HG02973 (cell line): ENCODE measurements around the gene BICD2.

Source experiments
- ATAC-seq: cut with Tn5 transposase; IDR thresholded peaks from one replicate; pipeline ENCODE4 v1.9.1; 2021; ENCODE audit warnings: moderate library complexity; ENCODE audit not compliant: unreplicated experiment

The BICD2 gene

DNA sequence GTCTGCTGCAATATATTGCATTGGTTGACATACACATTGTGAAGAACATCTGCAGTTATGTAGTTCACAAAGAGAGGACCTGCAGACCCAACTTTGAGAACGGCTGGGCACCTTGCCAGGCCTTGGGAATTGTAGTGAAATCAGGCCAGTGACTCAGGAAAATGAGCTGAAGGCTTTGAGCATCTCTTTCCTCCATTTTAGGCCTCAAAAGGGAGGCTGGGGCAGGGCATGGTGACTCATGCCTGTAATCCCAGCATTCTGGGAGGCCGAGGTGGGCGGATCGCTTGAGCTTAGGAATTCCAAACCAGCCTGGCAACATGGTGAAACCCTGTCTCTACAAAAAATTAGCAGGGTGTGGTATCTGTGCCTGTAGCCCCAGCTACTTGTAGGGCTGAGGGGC is 93.3 kb downstream of the BICD2 start:
- no peak for ATAC-seq

DNA sequence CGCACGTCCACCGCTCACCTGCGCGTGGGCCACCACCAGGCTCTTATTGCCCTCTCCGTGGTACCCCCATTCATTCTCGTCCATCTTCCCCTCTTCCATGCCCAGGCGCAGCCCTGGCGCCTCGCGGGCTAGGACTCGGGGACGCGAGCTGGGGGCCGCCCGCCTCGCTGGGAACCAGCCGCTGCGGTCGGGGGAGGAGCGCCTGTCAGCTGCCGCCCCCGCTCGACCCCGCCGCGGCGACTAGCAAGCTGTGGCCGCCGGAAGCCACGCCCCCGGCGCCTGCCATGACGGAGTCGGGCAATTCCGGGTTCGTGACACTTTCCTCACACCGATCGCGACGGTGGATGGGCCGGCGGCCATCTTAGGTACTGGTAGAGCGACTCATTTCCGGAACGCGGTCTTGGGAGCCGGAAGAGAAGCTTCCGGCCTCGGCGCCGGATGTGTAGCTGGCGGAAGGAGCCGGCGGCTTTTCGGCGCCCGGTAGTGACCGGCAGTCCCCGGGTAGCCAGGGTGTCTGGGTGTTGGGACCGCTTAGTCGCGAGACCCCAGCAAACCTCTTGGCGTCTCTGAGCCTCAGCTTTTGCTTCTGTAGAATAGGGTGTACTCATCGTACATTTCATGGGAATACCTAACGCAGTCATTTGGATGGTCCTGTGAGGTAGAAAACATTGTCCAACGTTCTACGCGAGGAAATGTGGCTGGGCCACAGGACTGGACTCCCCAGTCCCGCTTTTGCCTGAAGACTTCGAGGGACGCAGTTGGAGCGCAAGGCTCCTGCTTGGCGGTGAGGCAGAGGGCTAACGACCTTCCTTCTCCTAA is 94.5 kb downstream of the BICD2 start, which contains the start of gene IPPK:
TSS of gene IPPK (minus strand) at position 242 of the 819 bp plus-strand sequence. CDS start at position 99, 143 bp downstream.
- peak; percentile 90 for ATAC-seq

- ATAC-seq, result peak; percentile 3
Observed at GRCh38 chr9:92669527-92669889, 95.1 kb downstream of the BICD2 start.

DNA sequence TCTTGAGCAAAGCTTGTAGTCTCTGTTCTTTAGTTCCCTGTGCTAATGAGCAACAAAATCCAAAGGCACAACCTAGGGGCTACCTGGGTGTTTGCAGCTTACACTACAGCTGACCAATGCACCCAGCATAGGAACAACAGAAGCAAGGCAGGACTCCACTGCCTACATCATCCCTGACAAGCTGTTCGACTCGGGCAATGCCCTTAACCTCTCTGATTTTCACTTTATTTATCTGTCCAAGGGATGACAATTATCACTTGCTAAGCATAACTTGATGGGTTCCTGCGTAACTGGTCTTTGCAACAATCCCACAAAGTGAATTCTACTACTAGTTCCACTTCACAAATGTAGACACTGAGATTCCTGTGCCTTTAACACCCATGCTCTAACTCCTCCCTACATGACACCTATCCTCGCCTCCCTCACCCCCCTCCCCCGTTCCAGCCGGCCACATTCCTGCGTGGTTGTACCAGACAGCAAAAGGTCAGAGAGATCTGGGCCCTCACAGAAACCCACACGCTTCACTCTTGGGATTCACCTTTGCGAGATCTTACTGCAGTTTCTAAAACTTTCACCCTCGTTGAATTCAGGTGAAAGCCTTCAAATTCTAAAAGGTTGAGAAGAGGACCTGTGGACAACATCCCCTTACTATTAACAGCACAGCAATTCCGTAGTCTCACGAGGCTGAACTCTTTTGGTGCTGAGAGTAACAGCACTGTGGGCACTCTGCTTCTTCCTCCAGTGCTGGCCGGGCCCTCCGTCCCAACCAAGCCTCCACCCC is 95.7 kb downstream of the BICD2 start:
- ATAC-seq, result peak; percentile 13

DNA sequence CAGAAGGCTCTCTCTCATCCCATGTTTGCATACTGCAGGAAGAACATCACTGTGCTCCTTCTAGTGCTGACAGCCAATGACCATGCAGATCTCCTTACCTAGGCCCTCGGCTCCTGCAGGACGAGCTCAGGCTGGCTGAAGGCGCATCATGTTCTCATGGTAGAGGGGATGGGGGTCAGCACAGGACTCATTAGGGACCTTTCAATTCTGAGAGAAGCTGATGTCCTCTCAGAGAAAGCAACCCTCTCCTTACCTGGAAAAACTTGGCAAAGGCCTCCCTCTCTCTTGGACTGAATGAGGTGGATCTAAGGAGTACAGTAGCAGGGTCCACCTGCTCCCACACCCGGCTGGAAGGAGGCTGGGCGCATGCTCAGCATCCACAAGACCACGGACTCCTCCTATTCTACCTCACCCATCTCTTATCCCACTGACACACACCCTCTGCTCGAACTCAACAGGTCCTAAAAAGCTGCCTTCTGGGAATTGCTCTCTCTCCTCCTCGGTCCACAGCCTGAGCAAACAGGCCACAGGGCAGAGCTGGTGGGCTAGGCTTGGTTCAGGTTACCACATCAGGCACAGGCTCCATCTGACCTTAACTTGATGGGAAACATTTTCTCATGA is 97.6 kb downstream of the BICD2 start:
- no peak for ATAC-seq

- no peak for ATAC-seq
Observed at GRCh38 chr9:92666236-92666635, 98.4 kb downstream of the BICD2 start.

- ATAC-seq, result no peak
Observed at GRCh38 chr9:92665836-92666235, 98.8 kb downstream of the BICD2 start.

GRCh38 chr9:92664394-92665152 is 100.1 kb downstream of the BICD2 start:
- ATAC-seq, result peak; percentile 42

DNA sequence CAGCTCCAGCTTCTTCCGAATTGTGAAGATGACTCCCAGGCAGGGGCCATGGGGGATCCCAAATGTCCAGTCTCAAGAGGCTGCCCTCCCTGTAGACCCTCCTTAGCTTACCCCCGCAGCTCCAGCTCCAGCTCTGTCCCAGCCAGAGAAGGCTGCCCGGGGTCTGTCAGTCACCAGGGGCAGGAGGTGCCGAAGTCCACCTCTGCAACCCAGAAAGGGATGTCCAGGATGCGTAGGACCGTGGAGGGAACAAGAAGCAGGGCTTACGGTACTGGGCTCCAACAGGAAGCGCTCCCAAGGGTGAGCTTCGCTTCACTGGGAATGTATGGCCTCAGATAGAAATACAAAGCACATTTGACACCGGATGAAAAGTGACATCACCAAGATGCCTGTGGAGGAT is 100.7 kb downstream of the BICD2 start:
- ATAC-seq, result no peak

DNA sequence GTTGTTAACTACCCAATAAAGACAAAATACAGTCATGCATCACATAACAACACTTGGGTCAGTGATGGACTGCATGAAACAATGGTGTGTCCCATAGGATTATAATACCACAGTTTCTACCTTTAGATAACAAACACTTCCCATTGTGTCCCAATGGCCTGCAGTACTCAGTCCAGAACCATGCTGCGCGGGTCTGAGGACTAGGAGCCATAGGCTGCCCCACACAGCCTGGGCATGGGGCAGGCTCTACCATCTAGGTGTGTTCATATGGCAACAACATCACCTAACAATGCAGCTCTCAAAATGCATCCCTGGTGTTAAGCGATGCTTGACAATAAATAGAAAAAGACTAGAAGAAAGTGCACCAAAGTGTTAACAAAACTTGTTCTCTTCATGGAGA is 101.5 kb downstream of the BICD2 start:
- ATAC-seq, result no peak

DNA sequence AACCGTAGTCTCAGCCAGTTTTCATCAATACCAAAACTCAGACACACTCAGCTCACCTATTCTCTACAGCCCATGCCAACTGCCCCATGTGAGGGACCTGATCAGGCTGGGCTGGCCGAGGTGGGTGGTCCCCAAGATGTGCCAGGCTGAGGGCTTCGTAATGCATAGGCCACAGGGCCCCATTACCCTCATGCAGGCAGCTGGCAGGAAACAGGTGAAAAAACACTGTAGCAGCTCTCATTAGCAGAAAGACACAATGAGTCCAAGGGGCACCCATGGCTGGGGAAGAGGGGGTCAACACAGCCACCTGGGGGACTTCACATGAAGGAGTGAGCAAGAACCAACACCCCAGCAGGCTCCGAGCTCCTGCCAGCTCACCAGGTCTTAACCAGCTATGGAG is 102.9 kb downstream of the BICD2 start:
- ATAC-seq, result no peak
